Spinal cord (tissue), 10 donors: ENCODE results near the gene RNF220. TPM values are rescaled to one million over a fixed set of nuclear protein-coding genes. Genes with fewer than 3 reads are reported as not detected.
A peak's percentile ranks its signal among the peaks of the same experiment; 100 is the strongest.

Experiments used
- DNase-seq, 6 donors: peaks; one replicate each; pipeline versions ENCODE4 v3.0.0 to v3.0.0-alpha.2; 2013 to 2015; ENCODE audit warnings: low spot score in 6 of 6, low read depth in 4 of 6
- H3K27ac ChIP-seq: one replicate; pipeline ENCODE4 v1.5.1; 2013; ENCODE audit warnings: low read depth, low read length, control low read depth
- H3K27me3 ChIP-seq: one replicate; pipeline ENCODE4 v1.6.1; 2013; ENCODE audit warnings: low read length; ENCODE audit not compliant: control insufficient read depth, insufficient read depth
- H3K36me3 ChIP-seq: one replicate; pipeline ENCODE4 v1.6.1; 2013; ENCODE audit warnings: low read length; ENCODE audit not compliant: control insufficient read depth, insufficient read depth
- H3K4me1 ChIP-seq: one replicate; pipeline ENCODE4 v1.6.1; 2013; ENCODE audit warnings: low read length; ENCODE audit not compliant: control insufficient read depth, insufficient read depth
- H3K4me3 ChIP-seq: one replicate; pipeline ENCODE4 v1.5.1; 2013; ENCODE audit warnings: low read depth, low read length, control low read depth
- H3K9me3 ChIP-seq: one replicate; pipeline ENCODE4 v1.6.1; 2013; ENCODE audit warnings: low read length; ENCODE audit not compliant: control insufficient read depth, insufficient read depth
- WGBS: methylation state at CpG from one replicate; pipeline ENCODE4 v1.1.5; 2013; ENCODE audit warnings: missing lambda C conversion rate; ENCODE audit not compliant: insufficient coverage; 5-methylcytosine and 5-hydroxymethylcytosine counted together
- polyA plus RNA-seq, 2 donors: library from polyadenylated mRNA; unstranded; fragments of 120-200 nt; gene quantifications; one replicate each; pipeline ENCODE4 v1.2.1, GENCODE V29; 2013; ENCODE audit not compliant: insufficient read length in 2 of 2
- total RNA-seq, 2 donors: library from RNA; depleted of rRNA in 1 of 2; stranded (reverse); fragments of 120-200 nt in 1 of 2; fragments of >200 nt in 1 of 2; gene quantifications; one replicate each; pipeline versions ENCODE4 v1.2.3 to v1.2.4, GENCODE V29; 2013 to 2014
- donor health status: healthy.

RNF220 gene
- total and polyA plus RNA-seq, 4 donors = 43.0 to 123 (median 99.5) TPM

DNA sequence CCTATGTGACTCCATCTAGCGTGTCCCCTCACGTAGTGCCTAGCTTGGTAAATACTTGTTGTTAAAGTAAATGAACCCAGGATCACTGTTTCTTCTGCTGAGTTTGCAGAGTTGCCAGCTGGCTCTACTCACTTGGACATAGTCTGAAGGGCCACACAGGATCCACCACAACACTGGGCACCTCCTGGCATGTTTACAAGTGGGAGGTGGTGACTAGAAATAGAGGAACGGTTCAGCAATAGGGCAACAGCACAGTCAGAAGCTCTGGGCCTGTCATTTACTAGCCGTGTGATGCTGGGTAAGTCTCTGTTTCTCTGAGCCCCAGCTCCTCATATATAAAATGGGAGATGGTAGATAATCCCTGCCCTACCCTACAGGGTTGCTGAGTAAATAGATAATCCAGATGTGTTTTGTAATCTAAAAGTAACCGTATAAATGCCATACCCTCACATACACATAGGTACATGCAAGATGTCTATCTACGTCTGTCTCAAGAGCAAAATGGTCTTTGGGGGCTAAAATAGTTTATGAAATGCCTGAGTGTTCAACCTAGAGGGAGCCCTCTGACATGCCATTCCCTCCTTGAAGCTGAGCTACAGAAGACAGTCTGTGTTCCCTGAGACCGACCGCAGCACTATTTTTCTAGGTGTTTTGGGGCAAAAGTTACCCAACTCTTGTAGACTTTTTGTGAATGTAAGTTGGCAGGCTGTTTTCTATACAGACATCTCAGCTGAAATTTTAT, 20.5 kb downstream of the RNF220 start:
- Histone ChIP-seq H3K27me3 (peaks cover 61% of the 10 kb centered on the region), H3K27ac (no peak overlapping the region), H3K4me1 (peaks cover 23% of the 10 kb centered on the region), H3K4me3 (no peak overlapping the region), H3K9me3 (no peaks in the 10 kb centered on the region), H3K36me3 (no peaks in the 10 kb centered on the region)
- peak in 2 of 6 donors; percentile 61 to 63 for DNase-seq
- WGBS = 29% methylated on average over 1 of the region's 8 CpGs

DNA sequence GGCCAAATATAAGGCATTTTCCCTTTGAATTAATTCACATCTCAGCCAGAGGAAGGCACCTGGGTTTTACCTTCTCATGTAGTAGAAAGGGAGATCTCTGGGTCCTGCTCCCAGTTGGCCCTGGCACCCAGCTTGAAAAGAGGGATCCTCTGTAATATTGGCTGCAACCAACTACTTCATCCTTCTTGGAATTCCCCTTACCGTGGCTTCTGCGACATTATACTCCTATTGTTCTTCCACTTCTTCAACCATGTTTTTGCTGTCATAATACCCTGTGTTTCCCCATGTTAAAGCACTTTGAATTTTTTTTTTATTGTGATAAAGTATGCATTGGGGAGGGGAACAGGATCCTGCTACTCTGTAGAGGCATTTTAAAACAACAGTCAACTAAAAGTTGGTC, 26.8 kb downstream of the RNF220 start:
- Histone ChIP-seq H3K27ac (no peak overlapping the region), H3K4me3 (no peak overlapping the region), H3K4me1 (peaks cover 3% of the 10 kb centered on the region), H3K27me3 (peaks cover 25% of the 10 kb centered on the region), H3K9me3 (no peaks in the 10 kb centered on the region), H3K36me3 (no peaks in the 10 kb centered on the region)
- no CpG with 5 or more reads among the region's 2 CpGs for WGBS
- no peak for DNase-seq

DNA sequence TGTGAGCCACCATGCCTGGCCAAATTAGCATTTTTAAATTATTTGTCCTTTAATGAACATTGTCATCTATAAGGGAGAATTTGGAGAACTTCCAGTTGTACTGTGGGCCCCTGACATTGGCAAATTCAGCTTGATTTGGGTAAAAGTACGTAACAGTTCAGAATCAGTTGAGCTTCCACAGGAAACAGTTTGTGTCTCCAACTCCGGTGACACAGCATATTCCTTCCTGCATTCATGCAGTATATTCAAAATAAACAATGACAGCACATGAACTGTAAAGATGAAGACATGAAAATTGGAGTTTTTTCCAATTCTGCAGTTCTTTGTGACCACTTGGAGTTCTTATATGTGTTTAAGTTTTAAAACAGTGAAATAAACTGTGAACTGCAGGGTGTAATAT, 28.2 kb downstream of the RNF220 start:
- Histone ChIP-seq H3K4me1 (peaks cover 3% of the 10 kb centered on the region), H3K4me3 (no peak overlapping the region), H3K9me3 (no peaks in the 10 kb centered on the region), H3K27ac (no peak overlapping the region), H3K27me3 (peaks cover 12% of the 10 kb centered on the region), H3K36me3 (no peaks in the 10 kb centered on the region)
- no peak for DNase-seq
- WGBS = no CpG with 5 or more reads among the region's 2 CpGs

DNA sequence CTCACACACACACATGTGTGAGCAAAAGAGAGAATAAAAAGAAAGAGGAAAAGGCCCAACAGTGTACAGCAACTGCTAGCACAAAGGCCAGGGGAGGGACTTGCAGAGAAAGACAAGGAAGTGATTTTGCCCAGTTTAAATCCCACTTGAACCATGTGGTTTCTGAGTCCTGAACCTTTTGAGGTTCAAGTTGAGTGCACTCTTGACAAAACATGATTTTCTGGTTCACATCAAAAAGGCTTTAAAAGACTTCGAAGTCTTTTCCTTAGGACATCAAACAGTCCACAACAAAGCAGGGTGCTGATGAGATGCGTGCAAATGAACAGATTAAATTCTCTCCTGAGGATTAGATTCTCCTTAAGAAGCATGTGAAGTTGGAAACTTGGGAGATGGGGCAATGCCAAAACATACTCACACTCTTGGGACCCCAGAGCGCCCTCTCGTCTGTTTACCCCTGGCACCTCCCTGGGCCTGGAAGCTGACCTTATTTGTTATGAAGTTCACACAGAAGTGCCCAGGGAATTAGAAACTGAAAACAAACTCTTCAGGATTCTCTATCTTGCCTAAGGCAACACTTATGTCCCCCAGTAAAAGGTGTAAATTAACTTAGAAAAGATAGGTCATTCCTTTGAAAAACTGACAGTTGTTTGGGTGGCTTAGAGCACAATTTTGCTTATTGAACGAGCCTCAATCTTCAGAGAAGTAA, 31.5 kb downstream of the RNF220 start:
- H3K4me1 ChIP-seq = peaks cover 3% of the 10 kb centered on the region
- H3K27me3 ChIP-seq = no peaks in the 10 kb centered on the region
- WGBS = 60% methylated on average over 1 of the region's 5 CpGs
- H3K9me3 ChIP-seq = no peaks in the 10 kb centered on the region
- H3K27ac ChIP-seq = no peak overlapping the region
- DNase-seq = no peak
- no peaks in the 10 kb centered on the region for H3K36me3 ChIP-seq
- no peak overlapping the region for H3K4me3 ChIP-seq

DNA sequence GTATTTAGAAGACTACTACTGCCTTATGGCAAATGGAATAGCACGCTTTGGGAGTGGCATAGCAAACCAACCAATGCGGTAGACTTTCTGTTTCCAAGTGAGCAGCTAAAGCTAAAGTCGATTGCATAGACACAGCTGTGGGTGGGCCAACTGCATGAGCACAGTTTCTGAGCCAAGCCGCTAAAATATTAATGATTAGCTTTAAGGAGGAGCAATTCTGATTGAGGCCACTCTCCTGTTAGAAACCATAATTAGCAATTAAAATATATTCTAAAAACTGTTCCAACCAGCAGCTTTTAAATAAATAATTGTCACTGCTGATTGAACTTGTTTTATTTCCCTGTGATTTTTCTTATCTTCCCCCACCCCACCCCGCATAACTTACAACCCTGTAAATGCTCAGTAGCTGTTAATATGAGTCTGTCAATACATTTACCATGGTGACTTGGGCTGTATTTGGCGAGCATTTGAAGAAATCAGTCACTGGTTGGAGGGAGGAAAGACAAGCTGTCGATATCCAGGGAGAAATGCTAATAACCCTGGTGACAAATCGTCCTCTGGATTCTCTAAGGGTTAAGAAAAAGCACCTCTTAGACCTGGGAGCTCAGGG, 32.2 kb downstream of the RNF220 start:
- peak in 1 of 6 donors; percentile 53 for DNase-seq
- Histone ChIP-seq H3K4me3 (no peak overlapping the region), H3K9me3 (no peaks in the 10 kb centered on the region), H3K36me3 (no peaks in the 10 kb centered on the region), H3K4me1 (peaks cover 3% of the 10 kb centered on the region), H3K27ac (no peak overlapping the region), H3K27me3 (no peaks in the 10 kb centered on the region)
- 44% methylated on average over 5 of the region's 8 CpGs for WGBS

DNA sequence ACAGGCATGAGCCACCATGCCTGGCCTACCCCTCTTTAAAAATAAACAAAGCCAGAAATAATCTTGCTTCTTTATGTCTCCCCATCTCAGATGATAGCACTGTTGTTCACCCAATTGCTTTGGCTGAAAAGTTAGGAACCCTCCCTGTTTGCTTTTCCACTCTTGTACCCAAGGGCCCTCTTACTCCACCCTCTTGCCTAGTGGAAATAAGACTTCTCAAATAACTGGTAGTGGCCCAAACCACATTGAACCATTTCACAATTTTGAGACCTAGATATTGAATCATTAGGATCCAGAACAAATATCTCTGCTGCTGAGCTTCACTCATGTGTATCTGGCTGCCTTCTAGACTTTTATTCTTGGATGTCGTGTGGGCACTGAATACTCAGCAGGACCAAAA, 37.7 kb downstream of the RNF220 start:
- Histone ChIP-seq H3K9me3 (no peaks in the 10 kb centered on the region), H3K36me3 (no peaks in the 10 kb centered on the region), H3K4me1 (no peaks in the 10 kb centered on the region), H3K27ac (no peak overlapping the region), H3K27me3 (no peaks in the 10 kb centered on the region), H3K4me3 (no peak overlapping the region)
- no peak for DNase-seq
- no CpG with 5 or more reads among the region's 1 CpG for WGBS

DNA sequence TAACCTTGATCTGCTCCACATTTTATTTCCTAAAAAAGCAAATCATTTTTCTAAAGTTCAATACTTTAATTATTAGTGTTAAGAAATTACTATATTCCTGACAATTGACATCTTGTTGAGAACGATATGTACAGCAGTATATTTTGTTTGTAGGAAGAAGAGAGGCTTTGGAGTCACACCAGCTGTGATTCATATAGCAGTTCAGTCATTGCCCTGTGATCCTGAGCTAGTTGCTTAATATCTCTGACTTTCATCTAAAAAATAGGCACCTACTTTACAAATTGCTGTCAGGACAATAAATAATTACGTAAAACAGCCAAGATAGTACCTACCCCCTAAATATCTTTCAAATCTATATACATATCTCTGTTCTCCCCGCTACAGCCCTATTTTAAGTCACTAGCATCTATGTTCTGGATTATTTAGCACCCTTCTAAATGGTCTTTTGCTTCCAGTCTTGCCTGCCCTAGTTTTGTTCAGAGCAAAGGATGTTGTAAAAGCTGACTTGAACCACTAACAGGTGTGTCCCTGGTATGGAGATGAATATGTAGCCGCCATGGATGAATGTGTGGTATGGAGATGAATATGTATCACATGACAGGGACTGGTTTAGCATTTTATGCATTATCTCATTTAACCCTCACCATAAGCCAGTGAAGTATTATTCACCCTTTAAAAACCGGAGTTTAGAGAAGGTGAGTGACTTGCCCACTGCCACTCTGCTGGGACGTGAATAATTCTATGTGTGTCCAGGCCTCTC, 42.2 kb downstream of the RNF220 start:
- no peak for DNase-seq
- H3K27me3 ChIP-seq = no peaks in the 10 kb centered on the region
- H3K36me3 ChIP-seq = no peaks in the 10 kb centered on the region
- H3K4me3 ChIP-seq = no peak overlapping the region
- H3K27ac ChIP-seq = no peak overlapping the region
- no peaks in the 10 kb centered on the region for H3K9me3 ChIP-seq
- H3K4me1 ChIP-seq = no peaks in the 10 kb centered on the region
- 87% methylated on average over 2 of the region's 6 CpGs for WGBS

DNA sequence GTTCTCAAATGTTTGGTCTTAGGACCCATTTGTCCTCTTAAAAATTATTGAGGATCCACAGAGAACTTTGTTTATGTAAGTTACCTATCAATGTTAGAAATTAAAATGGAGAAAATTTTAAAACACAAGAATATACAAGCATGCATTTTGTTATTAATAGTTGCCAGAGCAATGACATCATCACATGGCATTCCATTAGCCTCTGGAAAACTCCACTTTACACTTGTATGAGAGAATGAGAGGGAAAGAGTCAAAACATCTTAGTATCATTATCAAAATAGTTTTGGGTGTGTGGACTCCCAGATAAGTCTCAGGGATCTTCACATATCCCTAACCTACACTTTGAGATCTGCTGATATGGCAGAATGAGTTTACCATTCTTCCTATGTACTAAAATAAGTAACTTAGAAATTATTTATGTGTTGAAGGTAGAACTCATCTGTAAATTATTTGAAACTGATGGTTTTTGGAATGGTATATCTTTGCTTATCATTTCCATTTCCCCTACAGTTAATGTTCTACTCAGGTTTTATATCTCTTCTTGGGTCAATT, 48.8 kb downstream of the RNF220 start:
- Histone ChIP-seq H3K9me3 (peaks cover 5% of the 10 kb centered on the region), H3K4me3 (no peak overlapping the region), H3K4me1 (no peaks in the 10 kb centered on the region), H3K27ac (no peak overlapping the region), H3K36me3 (no peaks in the 10 kb centered on the region), H3K27me3 (peaks cover 4% of the 10 kb centered on the region)
- no peak for DNase-seq

DNA sequence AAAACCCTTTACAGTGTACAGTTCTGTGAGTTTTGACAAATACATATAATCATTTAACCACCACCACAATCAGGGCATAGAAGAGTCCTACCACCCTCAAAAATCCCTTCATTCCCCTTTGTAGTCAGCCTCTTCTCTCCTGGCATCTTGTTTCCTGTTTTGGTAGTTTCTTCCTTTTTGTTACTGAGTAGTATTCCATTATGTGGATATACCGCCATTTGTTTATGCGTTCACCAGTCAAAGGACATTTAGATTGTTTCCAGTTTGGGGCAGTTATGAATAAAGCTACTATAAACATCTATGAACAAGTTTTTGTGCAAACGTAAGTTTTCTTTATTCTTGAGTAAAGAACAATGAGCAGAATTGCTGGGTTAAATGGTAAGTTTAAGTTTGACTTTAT, 49.6 kb downstream of the RNF220 start:
- DNase-seq = no peak
- Histone ChIP-seq H3K9me3 (peaks cover 5% of the 10 kb centered on the region), H3K4me1 (no peaks in the 10 kb centered on the region), H3K27me3 (peaks cover 4% of the 10 kb centered on the region), H3K4me3 (no peak overlapping the region), H3K36me3 (no peaks in the 10 kb centered on the region), H3K27ac (no peak overlapping the region)
- no CpG with 5 or more reads among the region's 3 CpGs for WGBS
